Measurements from ENCODE around the gene TAF4. TPM values are rescaled to one million over a fixed set of nuclear protein-coding genes. Genes with fewer than 3 reads are reported as not detected.

The TAF4 gene
- total RNA-seq, 4 donors from 2014 or later: 18.9 to 93.5 (median 31.0) TPM

DNA sequence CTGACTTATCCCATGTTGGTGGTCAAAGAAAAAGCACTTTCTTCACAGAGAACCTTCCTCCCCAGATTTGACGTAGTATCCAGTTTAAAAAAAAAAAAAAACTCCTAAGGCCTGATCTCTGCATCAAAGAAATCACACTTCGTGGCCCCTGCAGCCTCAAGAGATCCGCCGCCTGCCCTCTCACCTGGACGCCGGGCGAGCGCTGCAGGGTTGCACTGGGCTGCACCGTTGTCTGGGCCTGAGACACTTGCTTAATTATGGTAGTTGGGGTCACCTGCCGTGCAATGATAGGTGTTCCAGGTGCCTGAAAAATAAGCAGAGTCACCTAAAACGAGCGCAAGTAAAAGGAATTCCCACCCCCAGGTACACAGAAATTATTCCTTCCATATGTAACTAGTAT is 53.0 kb downstream of the TAF4 start:
- Histone ChIP-seq H3K27me3 (no peaks in the 10 kb centered on the region), H3K9me3 (no peaks in the 10 kb centered on the region), H3K4me3 (no peak overlapping the region), H3K36me3 (peaks cover 0 to 42% (median 0%) of the 10 kb centered on the region in 3 donors), H3K4me1 (no peaks in the 10 kb centered on the region), H3K27ac (no peak overlapping the region)
- TF ChIP-seq, protein P1, sequence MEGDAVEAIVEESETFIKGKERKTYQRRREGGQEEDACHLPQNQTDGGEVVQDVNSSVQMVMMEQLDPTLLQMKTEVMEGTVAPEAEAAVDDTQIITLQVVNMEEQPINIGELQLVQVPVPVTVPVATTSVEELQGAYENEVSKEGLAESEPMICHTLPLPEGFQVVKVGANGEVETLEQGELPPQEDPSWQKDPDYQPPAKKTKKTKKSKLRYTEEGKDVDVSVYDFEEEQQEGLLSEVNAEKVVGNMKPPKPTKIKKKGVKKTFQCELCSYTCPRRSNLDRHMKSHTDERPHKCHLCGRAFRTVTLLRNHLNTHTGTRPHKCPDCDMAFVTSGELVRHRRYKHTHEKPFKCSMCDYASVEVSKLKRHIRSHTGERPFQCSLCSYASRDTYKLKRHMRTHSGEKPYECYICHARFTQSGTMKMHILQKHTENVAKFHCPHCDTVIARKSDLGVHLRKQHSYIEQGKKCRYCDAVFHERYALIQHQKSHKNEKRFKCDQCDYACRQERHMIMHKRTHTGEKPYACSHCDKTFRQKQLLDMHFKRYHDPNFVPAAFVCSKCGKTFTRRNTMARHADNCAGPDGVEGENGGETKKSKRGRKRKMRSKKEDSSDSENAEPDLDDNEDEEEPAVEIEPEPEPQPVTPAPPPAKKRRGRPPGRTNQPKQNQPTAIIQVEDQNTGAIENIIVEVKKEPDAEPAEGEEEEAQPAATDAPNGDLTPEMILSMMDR (IDR thresholded peaks at IDR 0.05): no peak
- TF ChIP-seq POLR2A (IDR thresholded peaks at IDR 0.05): no peak
- no peak for DNase-seq

DNA sequence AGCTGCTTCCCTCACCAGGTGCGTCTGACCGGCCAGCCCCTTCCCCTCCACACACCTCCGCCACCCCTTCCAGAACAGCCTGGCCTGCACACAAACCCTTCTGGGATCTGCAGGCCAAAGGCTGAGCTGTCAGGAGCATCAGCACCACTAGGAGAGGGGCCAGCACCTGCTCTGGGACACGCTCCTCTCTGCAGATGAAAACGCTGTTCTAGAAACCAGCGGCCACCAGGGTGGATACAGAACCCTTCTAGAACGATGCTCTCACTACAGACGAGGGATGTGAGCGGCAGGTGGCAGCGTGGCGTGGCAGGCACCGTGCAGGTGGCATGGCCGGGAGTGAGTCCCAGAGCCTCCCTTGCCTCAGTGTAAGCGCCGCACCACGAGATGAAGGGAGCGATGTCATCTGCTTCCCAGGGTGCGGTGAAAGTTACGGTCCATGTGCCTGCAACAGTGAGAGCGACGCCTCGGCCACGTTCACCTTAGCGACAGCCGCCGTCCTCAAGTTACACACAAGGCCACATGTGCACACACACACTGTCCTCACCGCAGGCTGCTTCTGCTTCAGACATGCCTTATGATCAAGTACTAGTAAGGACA is 53.6 kb downstream of the TAF4 start:
- no peak for DNase-seq
- no peaks in the 10 kb centered on the region for H3K27me3 ChIP-seq
- peaks cover 0 to 48% (median 0%) of the 10 kb centered on the region in 3 donors for H3K36me3 ChIP-seq
- H3K9me3 ChIP-seq: no peaks in the 10 kb centered on the region
- H3K4me1 ChIP-seq: no peaks in the 10 kb centered on the region
- no peak overlapping the region for H3K27ac ChIP-seq
- no peak for TF ChIP-seq POLR2A (IDR thresholded peaks at IDR 0.05)
- TF ChIP-seq, protein P1 (IDR thresholded peaks at IDR 0.05): no peak
- no peak overlapping the region for H3K4me3 ChIP-seq

DNA sequence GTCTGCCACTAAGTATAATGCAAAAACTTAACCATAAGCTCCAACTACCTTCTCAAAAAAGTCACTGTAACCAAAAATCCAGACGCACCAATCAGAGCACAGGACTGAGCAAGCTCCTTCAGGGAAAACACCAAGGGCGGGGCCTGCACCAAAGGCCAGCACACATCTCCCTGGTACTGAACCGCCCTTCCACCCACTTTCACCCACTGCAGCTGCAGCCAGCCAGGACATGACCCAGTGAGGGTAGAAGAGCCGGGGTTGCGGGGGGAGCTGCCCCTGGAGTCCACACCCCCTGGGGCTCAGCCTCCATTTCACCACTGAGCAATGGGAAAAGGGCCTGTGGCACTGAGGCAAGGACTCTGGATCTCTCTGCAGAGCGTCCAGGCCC is 54.3 kb downstream of the TAF4 start:
- TF ChIP-seq, protein P1 (IDR thresholded peaks at IDR 0.05): no peak
- no peak for TF ChIP-seq POLR2A (IDR thresholded peaks at IDR 0.05)
- H3K36me3 ChIP-seq: peaks cover 0 to 55% (median 0%) of the 10 kb centered on the region in 3 donors
- H3K9me3 ChIP-seq: no peaks in the 10 kb centered on the region
- no peaks in the 10 kb centered on the region for H3K4me1 ChIP-seq
- no peaks in the 10 kb centered on the region for H3K27me3 ChIP-seq
- no peak overlapping the region for H3K4me3 ChIP-seq
- no peak overlapping the region for H3K27ac ChIP-seq
- DNase-seq: no peak

DNA sequence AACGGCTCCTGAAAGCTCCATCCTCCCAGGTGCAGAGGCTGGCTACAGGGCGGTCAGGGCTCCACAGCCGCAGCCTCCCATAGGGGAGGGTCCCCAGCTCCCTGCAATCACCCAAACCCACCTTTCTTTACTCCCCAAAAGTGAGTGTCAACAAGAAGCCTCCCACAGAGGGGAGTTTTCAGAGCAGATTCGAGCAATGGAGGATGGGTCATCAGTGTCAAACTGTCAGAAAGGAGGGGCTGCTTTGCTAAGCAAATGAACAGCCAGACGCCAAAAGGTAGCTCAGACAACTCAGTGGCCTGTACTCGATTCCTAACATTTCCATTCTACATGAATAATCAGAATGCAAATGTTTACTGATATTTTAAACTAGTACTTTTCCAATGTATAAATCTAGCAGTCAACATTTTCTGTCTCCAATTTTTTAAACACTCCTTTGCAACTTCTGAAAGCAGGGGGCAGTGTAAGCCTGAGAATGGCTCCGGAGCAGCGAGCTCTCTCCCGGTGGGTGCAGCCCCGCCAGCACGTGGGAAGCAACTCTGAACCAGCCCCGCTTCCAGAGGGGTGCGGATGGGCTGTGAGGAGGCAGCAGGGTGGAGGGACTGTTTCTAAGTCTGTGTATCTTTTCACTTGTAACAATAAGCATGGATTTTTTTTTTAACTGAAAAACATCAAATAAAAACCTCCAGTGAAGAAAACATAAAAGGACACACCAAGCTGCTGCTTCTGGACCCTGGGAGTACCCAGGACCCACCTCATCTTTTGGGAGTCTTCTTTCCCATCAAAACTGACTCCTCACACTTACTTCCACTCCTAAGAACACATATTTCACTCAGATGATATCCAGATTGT is 54.9 kb downstream of the TAF4 start:
- no peaks in the 10 kb centered on the region for H3K27me3 ChIP-seq
- H3K9me3 ChIP-seq: no peaks in the 10 kb centered on the region
- no peak overlapping the region for H3K27ac ChIP-seq
- peak in 2 of 3 donors; percentile 55 to 78 for DNase-seq
- H3K4me3 ChIP-seq: no peak overlapping the region
- H3K36me3 ChIP-seq: peaks cover 0 to 61% (median 0%) of the 10 kb centered on the region in 3 donors
- H3K4me1 ChIP-seq: no peaks in the 10 kb centered on the region
- no peak for TF ChIP-seq POLR2A (IDR thresholded peaks at IDR 0.05)
- TF ChIP-seq, protein P1 (IDR thresholded peaks at IDR 0.05): peak; percentile 38 to 76 (median 68)

DNA sequence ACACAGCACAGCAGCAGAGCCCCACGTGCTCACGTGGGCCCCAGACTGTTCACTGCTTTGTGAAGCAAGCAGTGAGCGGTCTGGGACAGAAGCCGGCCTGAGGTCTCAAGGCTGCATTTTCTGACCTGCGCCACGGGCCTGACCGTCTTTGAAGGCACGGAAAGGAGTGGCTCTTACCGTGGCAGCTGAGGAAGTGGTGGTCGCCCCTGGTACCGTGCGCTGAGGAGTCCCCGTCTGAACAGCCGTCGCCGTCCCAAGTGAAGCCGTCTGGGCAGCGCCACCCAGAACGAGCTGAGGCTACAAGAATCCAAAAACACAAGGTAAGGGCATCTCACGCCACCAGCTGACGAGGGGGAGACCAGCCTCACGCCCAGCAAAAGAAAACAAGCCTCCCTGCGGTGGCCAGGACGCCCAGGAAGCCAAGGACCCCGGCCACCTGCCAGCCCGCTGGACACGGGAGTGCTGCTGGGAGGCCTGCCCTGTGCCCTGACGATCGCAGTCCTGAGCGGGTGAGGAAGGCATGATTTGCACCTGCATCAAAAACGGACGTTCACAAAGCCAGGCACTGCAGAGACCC is 55.7 kb downstream of the TAF4 start:
- H3K27ac ChIP-seq: no peak overlapping the region
- TF ChIP-seq POLR2A (IDR thresholded peaks at IDR 0.05): no peak
- TF ChIP-seq, protein P1 (IDR thresholded peaks at IDR 0.05): no peak
- no peaks in the 10 kb centered on the region for H3K4me1 ChIP-seq
- H3K36me3 ChIP-seq: peaks cover 0 to 69% (median 0%) of the 10 kb centered on the region in 3 donors
- no peak overlapping the region for H3K4me3 ChIP-seq
- no peak for DNase-seq
- H3K27me3 ChIP-seq: no peaks in the 10 kb centered on the region
- no peaks in the 10 kb centered on the region for H3K9me3 ChIP-seq

Data from Peyer's patch (tissue), 4 donors.